ENCODE measurements around the gene SMG9.

- no peak for TF ChIP-seq CTCF (IDR thresholded peaks at IDR 0.05; ENCODE audit: insufficient read depth, low read length, poor library complexity, severe bottlenecking)
- no peak for TF ChIP-seq EZH2phosphoT487 (conservative IDR thresholded peaks at IDR 0.05; ENCODE audit: low read length)
Measured at GRCh38 chr19:43777163-43777695, 22.5 kb upstream of the SMG9 start.
